K562 (cell line): ENCODE measurements around the gene CXCR5. TPM values are rescaled to one million over a fixed set of nuclear protein-coding genes. Genes with fewer than 3 reads are reported as not detected.

Experiments used
- BACH1 ChIP-seq: fragments of 200-800 bp; sonication (Bioruptor generic); IDR thresholded peaks from 2 replicates; pipeline ENCODE4 v1.6.1; 2016; ENCODE audit warnings: missing genetic modification characterization, missing compliant biosample characterization
- CREM ChIP-seq: IDR thresholded peaks from 2 replicates; pipeline ENCODE4 v1.6.1; 2014; ENCODE audit warnings: antibody characterized with exemption, low read depth
- FOXK2 ChIP-seq, 2 experiments: fragments of 450-650 bp; IDR thresholded peaks in 1 of 2; conservative IDR thresholded peaks in 1 of 2; 2 replicates each; pipeline ENCODE4 v1.6.1; 2016; ENCODE audit warnings: low read depth in 2 of 2, mild to moderate bottlenecking in 1 of 2
- HSF4 ChIP-seq: fragments of 250-450 bp; sonication (Bioruptor Pico); IDR thresholded peaks from 2 replicates; pipeline ENCODE4 v2.1.2; 2022; ENCODE audit warnings: mild to moderate bottlenecking, moderate library complexity, borderline replicate concordance
- ILK ChIP-seq: fragments of 450-650 bp; IDR thresholded peaks from 2 replicates; pipeline ENCODE4 v1.6.1; 2016; ENCODE audit warnings: missing genetic modification characterization, low read depth, mild to moderate bottlenecking, missing compliant biosample characterization, moderate library complexity, borderline replicate concordance
- LARP7 ChIP-seq: fragments of 450-650 bp; IDR thresholded peaks from 2 replicates; pipeline ENCODE4 v1.6.1; 2016
- MEIS2 ChIP-seq: fragments of 450-650 bp; IDR thresholded peaks from 2 replicates; pipeline ENCODE4 v1.6.1; 2014; ENCODE audit warnings: mild to moderate bottlenecking; ENCODE audit not compliant: partially characterized antibody
- MTA2 ChIP-seq: fragments of 450-650 bp; IDR thresholded peaks from 2 replicates; pipeline ENCODE4 v1.6.1; 2016; ENCODE audit warnings: low read depth
- NUFIP1 ChIP-seq: fragments of 450-650 bp; IDR thresholded peaks from 2 replicates; pipeline ENCODE4 v1.6.1; 2018; ENCODE audit not compliant: partially characterized antibody
- POLR2H ChIP-seq: IDR thresholded peaks from 2 replicates; pipeline ENCODE4 v1.6.1; 2016; ENCODE audit warnings: missing genetic modification characterization, low read depth, mild to moderate bottlenecking, control low read depth, missing compliant biosample characterization, moderate library complexity
- RBM39 ChIP-seq: fragments of 200-400 bp; formaldehyde crosslinking; optimal IDR thresholded peaks from 2 replicates; pipeline ENCODE3; 2018; ENCODE audit warnings: low read depth, low read length
- TAL1 ChIP-seq: fragments of 450-650 bp; IDR thresholded peaks from 2 replicates; pipeline ENCODE4 v1.6.1; 2016; ENCODE audit warnings: mild to moderate bottlenecking
- ZFP30 ChIP-seq: fragments of 250-450 bp; sonication (Bioruptor Pico); IDR thresholded peaks from 2 replicates; pipeline ENCODE4 v1.8.0; 2022; ENCODE audit warnings: moderate library complexity, mild to moderate bottlenecking, inconsistent platforms, borderline replicate concordance
- ZNF263 ChIP-seq: sonication (generic); formaldehyde crosslinking; IDR thresholded peaks from 2 replicates; pipeline ENCODE4 v1.8.0; 2022; ENCODE audit warnings: mild to moderate bottlenecking, missing genetic modification reagents, borderline replicate concordance
- ZNF274 ChIP-seq: IDR thresholded peaks from 2 replicates; pipeline ENCODE4 v1.6.1; 2011; ENCODE audit warnings: low read depth, mild to moderate bottlenecking, low read length, moderate library complexity, borderline replicate concordance
- polyA plus RNA-seq, 8 experiments: library from polyadenylated mRNA; depleted of rRNA in 4 of 8; stranded (reverse) in 5 of 8; unstranded in 3 of 8; fragments of >200 nt; fragmentation: Nextera tagmentation in 2 of 8; fragmentation: Illumina TruSeq in 1 of 8; extraction: Ambion mirVana in 2 of 8; extraction: Trizol in 1 of 8; gene quantifications; 2 replicates each; pipeline versions ENCODE4 v1.2.1 to v1.2.3, GENCODE V29; 2011 to 2014; ENCODE audit warnings: inconsistent platforms in 1 of 8, missing spikeins in 1 of 8
- total RNA-seq, 7 experiments: library from RNA; depleted of rRNA in 6 of 7; stranded (reverse); fragments of >200 nt in 6 of 7; fragmentation: Illumina TruSeq in 2 of 7; extraction: Trizol in 2 of 7; gene quantifications; 2 replicates each; pipeline versions ENCODE4 v1.2.1 to v1.2.3, GENCODE V29; 2011 to 2021; ENCODE audit warnings: low replicate concordance in 1 of 7
- TF ChIP-seq, protein P1 (sequence below): sonication (generic); formaldehyde crosslinking; IDR thresholded peaks from 2 replicates; pipeline ENCODE4 v1.8.0; 2022; ENCODE audit warnings: mild to moderate bottlenecking, low read depth, missing genetic modification reagents
- TF ChIP-seq, protein P2 (sequence below): fragments of 450-650 bp; formaldehyde crosslinking; IDR thresholded peaks from 2 replicates; pipeline ENCODE4 v1.4.0; 2020; ENCODE audit warnings: mild to moderate bottlenecking
- TF ChIP-seq, protein P3 (sequence below): sonication (generic); formaldehyde crosslinking; IDR thresholded peaks from 2 replicates; pipeline ENCODE4 v1.5.0; 2020; ENCODE audit warnings: missing genetic modification reagents
- TF ChIP-seq, protein P4 (sequence below): sonication (generic); IDR thresholded peaks from 2 replicates; pipeline ENCODE4 v1.6.1; 2016

Gene CXCR5
- total and polyA plus RNA-seq, 9 of the 15 experiments (the other 6 are each of a cell fraction or from before 2014, with no cell fraction given) = 0.03 to 0.06 TPM; not detected in 7

DNA sequence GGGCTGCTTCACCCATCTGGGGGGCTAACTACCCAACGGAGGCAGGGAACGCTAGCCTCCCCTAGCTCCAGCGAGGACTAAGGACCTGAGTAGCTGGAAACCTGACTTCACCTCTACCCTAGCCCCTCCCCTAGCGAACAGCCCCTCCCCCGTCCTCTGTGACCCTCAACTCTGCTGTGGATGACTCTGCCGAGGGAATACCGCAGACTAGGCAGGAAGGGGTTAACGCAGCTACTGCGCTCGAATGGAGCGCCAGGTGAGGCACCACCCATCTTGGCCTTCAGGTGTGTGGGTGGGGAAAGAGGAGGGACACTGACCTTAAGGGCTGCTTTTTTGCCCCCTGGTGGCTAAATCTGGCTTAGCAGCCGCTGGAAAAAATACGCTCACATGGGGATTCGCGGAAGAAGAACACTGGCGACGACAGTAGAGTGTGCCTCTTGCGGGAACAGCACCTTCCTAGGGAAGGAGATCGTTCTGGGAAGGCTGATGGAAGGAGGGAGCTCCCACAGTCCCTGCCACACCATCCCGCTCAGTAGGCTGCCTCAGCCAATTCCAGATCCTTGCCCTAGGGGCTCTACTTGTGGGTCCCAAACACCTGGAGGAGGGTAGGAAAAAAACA, 46.5 kb downstream of the CXCR5 start (continued):
- TF ChIP-seq MEIS2 (no peak), HSF4 (no peak), ILK (tag) (no peak), NUFIP1 (no peak), LARP7 (no peak), ZFP30 (CRISPR knock-in tag) (no peak), ZNF274 (no peak), BACH1 (no peak), POLR2H (tag) (no peak), FOXK2 (conservative IDR thresholded peaks at IDR 0.05 in 1 of 2, IDR thresholded peaks at IDR 0.05 in 1 of 2; ENCODE audit: low read depth in 2 of 2) (no peak), MTA2 (no peak), TAL1 (no peak), RBM39 (no peak), CREM (no peak), ZNF263 (CRISPR knock-in tag) (peak; percentile 57; the same call in 1 of the 2 replicates)
- TF ChIP-seq, protein P1, sequence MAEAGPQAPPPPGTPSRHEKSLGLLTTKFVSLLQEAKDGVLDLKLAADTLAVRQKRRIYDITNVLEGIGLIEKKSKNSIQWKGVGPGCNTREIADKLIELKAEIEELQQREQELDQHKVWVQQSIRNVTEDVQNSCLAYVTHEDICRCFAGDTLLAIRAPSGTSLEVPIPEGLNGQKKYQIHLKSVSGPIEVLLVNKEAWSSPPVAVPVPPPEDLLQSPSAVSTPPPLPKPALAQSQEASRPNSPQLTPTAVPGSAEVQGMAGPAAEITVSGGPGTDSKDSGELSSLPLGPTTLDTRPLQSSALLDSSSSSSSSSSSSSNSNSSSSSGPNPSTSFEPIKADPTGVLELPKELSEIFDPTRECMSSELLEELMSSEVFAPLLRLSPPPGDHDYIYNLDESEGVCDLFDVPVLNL (CRISPR knock-in tag) = no peak
- TF ChIP-seq, protein P2, sequence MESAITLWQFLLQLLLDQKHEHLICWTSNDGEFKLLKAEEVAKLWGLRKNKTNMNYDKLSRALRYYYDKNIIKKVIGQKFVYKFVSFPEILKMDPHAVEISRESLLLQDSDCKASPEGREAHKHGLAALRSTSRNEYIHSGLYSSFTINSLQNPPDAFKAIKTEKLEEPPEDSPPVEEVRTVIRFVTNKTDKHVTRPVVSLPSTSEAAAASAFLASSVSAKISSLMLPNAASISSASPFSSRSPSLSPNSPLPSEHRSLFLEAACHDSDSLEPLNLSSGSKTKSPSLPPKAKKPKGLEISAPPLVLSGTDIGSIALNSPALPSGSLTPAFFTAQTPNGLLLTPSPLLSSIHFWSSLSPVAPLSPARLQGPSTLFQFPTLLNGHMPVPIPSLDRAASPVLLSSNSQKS (CRISPR knock-in tag) = no peak
- TF ChIP-seq, protein P3, sequence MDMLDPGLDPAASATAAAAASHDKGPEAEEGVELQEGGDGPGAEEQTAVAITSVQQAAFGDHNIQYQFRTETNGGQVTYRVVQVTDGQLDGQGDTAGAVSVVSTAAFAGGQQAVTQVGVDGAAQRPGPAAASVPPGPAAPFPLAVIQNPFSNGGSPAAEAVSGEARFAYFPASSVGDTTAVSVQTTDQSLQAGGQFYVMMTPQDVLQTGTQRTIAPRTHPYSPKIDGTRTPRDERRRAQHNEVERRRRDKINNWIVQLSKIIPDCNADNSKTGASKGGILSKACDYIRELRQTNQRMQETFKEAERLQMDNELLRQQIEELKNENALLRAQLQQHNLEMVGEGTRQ (CRISPR knock-in tag) = no peak
- TF ChIP-seq, protein P4, sequence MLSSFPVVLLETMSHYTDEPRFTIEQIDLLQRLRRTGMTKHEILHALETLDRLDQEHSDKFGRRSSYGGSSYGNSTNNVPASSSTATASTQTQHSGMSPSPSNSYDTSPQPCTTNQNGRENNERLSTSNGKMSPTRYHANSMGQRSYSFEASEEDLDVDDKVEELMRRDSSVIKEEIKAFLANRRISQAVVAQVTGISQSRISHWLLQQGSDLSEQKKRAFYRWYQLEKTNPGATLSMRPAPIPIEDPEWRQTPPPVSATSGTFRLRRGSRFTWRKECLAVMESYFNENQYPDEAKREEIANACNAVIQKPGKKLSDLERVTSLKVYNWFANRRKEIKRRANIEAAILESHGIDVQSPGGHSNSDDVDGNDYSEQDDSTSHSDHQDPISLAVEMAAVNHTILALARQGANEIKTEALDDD = no peak
